Fibroblast of mammary gland (primary cell): ENCODE data around the gene PRDM5.
"Not testable (repeated sequence)": the region's sequence is repeated elsewhere in the genome, so short reads cannot be mapped to it uniquely, and the experiment has no call there.

Experiments used
- DNase-seq: peaks from one replicate; pipeline ENCODE4 v3.0.0-alpha.2; 2010; ENCODE audit warnings: low read depth
- H3K4me3 ChIP-seq: 2 replicates; pipeline ENCODE4 v1.5.1; 2011; ENCODE audit warnings: low read depth, mild to moderate bottlenecking, low read length, moderate library complexity; ENCODE audit not compliant: control insufficient read depth
- CTCF ChIP-seq: conservative IDR thresholded peaks from 2 replicates; pipeline ENCODE4 v1.5.1; 2011; ENCODE audit warnings: low read depth, low read length, inconsistent platforms; ENCODE audit not compliant: control insufficient read depth, insufficient read depth

PRDM5 gene

GRCh38 chr4:120664851-120665250 is 257.7 kb downstream of the PRDM5 start:
- DNase-seq: no peak
- H3K4me3 ChIP-seq: no peak overlapping the region
- TF ChIP-seq CTCF: no peak

GRCh38 chr4:120659616-120660170 is 262.8 kb downstream of the PRDM5 start:
- peak; percentile 57 for DNase-seq
- no peak overlapping the region for H3K4me3 ChIP-seq
- no peak for TF ChIP-seq CTCF

GRCh38 chr4:120658772-120659171 is 263.8 kb downstream of the PRDM5 start:
- no peak overlapping the region for H3K4me3 ChIP-seq
- DNase-seq: no peak
- no peak for TF ChIP-seq CTCF

- no peak for TF ChIP-seq CTCF
- H3K4me3 ChIP-seq: no peak overlapping the region
- DNase-seq: no peak
Measured at GRCh38 chr4:120653804-120654573, 268.5 kb downstream of the PRDM5 start.

- not testable (repeated sequence) for H3K4me3 ChIP-seq, DNase-seq
Measured at GRCh38 chr4:120648336-120648735, 274.2 kb downstream of the PRDM5 start.
